ENCODE data around the gene ACTL8. TPM values are rescaled to one million over a fixed set of nuclear protein-coding genes. Genes with fewer than 3 reads are reported as not detected.

Gene ACTL8
- polyA plus RNA-seq, 1 experiment: not detected

DNA sequence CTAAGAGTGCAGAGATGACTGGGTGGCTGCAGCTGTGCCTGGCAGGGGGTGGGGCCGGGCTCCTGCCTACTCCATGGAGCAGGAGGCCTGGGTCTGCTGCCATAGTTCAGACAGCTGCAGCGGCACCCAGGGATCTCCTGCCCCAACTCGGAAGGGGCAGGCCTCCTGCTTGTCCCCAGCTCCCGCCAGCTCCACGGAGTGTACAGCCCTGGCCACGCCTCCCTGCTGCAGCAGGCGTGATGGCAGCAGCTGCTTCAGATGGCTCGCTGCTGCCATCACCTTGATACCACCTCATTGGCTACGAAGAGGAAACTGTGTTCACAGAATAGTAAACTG, 35.9 kb downstream of the ACTL8 start:
- ChIA-PET CTCF (no interaction called here), POLR2A (no interaction called here)
- TF ChIP-seq, protein P1, sequence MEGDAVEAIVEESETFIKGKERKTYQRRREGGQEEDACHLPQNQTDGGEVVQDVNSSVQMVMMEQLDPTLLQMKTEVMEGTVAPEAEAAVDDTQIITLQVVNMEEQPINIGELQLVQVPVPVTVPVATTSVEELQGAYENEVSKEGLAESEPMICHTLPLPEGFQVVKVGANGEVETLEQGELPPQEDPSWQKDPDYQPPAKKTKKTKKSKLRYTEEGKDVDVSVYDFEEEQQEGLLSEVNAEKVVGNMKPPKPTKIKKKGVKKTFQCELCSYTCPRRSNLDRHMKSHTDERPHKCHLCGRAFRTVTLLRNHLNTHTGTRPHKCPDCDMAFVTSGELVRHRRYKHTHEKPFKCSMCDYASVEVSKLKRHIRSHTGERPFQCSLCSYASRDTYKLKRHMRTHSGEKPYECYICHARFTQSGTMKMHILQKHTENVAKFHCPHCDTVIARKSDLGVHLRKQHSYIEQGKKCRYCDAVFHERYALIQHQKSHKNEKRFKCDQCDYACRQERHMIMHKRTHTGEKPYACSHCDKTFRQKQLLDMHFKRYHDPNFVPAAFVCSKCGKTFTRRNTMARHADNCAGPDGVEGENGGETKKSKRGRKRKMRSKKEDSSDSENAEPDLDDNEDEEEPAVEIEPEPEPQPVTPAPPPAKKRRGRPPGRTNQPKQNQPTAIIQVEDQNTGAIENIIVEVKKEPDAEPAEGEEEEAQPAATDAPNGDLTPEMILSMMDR (IDR thresholded peaks at IDR 0.05; ENCODE audit: low read depth, low read length): no peak
- H3K27me3 ChIP-seq (ENCODE audit: control insufficient read depth, insufficient read depth, low read length): peaks cover 11% of the 10 kb centered on the region
- H3K27ac ChIP-seq (ENCODE audit: low read depth, low read length): no peak overlapping the region
- no peak overlapping the region for H3K4me3 ChIP-seq (ENCODE audit: low read depth, low read length)
- no peaks in the 10 kb centered on the region; the same call in 1 of the 2 replicates for H3K9me3 ChIP-seq (ENCODE audit: control insufficient read depth, insufficient read depth, low read length)
- DNase-seq (ENCODE audit: low read depth, low spot score): no peak

DNA sequence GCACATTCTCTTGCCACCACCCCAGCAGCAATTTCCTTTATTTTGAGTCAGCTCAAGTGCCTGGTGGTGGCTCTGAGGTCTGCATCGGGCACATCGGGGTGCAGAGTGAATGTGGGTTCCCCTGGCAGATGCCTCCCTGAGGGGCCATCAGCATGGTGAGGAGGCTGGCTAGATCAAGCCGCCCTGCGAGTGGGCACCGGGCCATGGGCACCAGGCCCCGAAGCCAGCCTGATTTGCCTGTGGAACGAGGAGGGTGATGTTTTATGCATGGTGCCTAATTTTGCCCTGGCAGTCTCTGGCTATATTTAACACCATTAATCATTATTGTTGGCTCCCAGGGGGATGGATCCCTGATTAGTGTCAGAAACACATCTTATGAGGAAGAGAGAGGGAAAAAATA, 36.3 kb downstream of the ACTL8 start:
- POLR2A ChIA-PET: no interaction called here
- no peak overlapping the region for H3K4me3 ChIP-seq (ENCODE audit: low read depth, low read length)
- CTCF ChIA-PET: no interaction called here
- no peak overlapping the region for H3K27ac ChIP-seq (ENCODE audit: low read depth, low read length)
- DNase-seq (ENCODE audit: low read depth, low spot score): no peak
- TF ChIP-seq, protein P1 (IDR thresholded peaks at IDR 0.05; ENCODE audit: low read depth, low read length): no peak
- H3K9me3 ChIP-seq (ENCODE audit: control insufficient read depth, insufficient read depth, low read length): no peaks in the 10 kb centered on the region; the same call in 1 of the 2 replicates
- H3K27me3 ChIP-seq (ENCODE audit: control insufficient read depth, insufficient read depth, low read length): peaks cover 12% of the 10 kb centered on the region

DNA sequence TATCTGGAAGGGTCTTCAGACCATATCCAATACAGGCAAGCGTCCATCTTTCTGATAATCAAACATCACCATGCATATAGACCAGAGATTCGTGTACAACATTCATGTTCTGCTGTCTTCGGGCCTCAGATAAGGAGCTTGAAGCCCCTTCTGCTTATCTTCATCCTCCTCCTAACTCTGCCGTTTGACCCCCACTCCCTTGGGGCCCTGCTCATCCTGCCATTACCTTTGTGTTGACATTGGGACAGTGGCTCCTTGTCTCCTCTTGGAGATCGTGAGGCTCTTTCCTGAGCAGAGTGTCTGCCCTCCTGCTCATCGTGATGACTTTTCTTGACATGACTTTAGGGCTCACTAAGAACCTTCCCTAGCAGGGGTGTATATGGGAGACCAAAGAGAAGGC, 37.3 kb downstream of the ACTL8 start:
- CTCF ChIA-PET: no interaction called here
- Histone ChIP-seq H3K27me3 (ENCODE audit: control insufficient read depth, insufficient read depth, low read length) (peaks cover 14% of the 10 kb centered on the region), H3K4me3 (ENCODE audit: low read depth, low read length) (no peak overlapping the region), H3K27ac (ENCODE audit: low read depth, low read length) (no peak overlapping the region), H3K9me3 (ENCODE audit: control insufficient read depth, insufficient read depth, low read length) (no peaks in the 10 kb centered on the region; the same call in 1 of the 2 replicates)
- DNase-seq (ENCODE audit: low read depth, low spot score): no peak
- POLR2A ChIA-PET: no interaction called here
- TF ChIP-seq, protein P1 (IDR thresholded peaks at IDR 0.05; ENCODE audit: low read depth, low read length): no peak

DNA sequence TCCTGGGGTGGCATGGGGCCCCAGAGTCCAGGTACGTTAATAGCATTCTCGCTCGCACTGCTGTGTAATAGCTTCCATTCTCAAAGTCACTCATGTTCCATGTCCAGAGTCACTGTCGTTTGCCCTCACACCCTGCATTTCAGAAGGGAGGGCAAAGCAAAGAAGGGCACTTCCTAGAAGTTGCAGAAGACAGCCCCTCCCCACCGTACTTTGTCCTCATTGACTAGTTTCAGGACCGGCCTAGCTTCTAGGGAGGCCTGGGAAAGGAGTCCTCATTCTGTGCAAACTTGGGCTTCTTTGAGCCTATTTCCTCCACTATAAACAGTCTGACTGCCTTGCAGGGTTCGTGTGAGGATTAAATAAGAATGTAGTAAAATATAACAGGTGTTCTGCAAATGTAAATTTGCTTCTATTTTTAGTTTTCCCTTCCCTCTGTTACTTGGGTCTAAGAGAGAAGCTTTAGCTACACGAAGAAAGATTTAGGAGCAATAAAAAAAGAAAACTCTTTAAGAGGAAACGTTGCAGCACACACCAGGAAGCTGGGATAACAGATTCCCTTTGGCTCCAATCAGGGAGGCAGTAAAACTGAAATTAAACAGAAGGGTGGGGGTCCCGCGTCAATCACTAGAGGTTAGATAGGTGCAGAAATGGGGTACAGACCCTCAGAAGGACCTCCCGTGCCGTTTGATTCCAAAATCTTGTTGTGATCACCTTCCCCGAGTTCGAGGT, 40.1 kb downstream of the ACTL8 start:
- TF ChIP-seq, protein P1 (IDR thresholded peaks at IDR 0.05; ENCODE audit: low read depth, low read length): no peak
- H3K27me3 ChIP-seq (ENCODE audit: control insufficient read depth, insufficient read depth, low read length): peaks cover 10% of the 10 kb centered on the region
- CTCF ChIA-PET: no interaction called here
- H3K4me3 ChIP-seq (ENCODE audit: low read depth, low read length): no peak overlapping the region
- no peak overlapping the region for H3K27ac ChIP-seq (ENCODE audit: low read depth, low read length)
- POLR2A ChIA-PET: interaction anchor here (0.6 kb wide), 1 partner anchor 45 kb away, joined by 3 read pairs; no protein-coding TSS in a partner anchor
- no peaks in the 10 kb centered on the region; the same call in 1 of the 2 replicates for H3K9me3 ChIP-seq (ENCODE audit: control insufficient read depth, insufficient read depth, low read length)
- DNase-seq (ENCODE audit: low read depth, low spot score): no peak

DNA sequence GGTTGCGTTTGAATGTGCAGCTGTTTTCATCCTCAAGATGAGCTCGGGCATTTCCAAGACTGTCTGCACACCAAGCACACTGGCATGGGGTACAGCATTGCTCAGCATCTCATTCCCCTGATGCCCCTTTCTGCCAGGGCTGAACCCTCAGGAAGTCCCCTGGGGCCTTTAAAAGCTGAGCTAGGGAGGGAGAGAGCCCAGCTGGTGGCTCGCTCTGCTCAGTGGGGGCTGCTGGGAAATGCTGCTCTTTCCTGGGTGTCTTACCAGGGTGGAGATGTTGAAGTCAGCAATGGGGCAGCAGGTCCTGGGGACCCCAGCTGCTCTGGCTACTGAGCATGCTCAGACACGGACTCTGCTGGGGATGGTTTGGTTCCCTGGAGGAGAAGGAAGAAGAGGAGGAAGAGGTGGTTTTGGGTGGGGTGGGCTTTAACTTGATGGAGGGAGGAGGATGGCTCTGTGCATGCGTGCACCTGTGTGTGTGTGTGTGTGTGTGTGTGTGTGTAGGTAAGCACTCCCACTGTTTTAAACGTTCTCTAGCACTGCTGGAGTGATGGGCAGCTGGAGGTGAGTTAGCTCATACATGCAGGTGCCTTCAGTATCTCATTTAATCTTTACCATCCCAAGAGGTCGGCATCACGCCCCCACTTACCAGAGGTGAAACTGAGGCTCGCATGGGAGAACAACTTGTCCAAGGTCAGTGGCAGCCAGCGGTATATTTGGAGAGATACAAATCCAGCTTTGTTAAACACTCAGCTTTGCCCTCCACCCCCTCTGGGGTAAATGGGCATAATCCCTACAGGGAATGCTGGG, 40.9 kb downstream of the ACTL8 start:
- TF ChIP-seq, protein P1 (IDR thresholded peaks at IDR 0.05; ENCODE audit: low read depth, low read length): no peak

More for the DNA sequence above, 40.9 kb downstream of the ACTL8 start:
- Histone ChIP-seq H3K27me3 (ENCODE audit: control insufficient read depth, insufficient read depth, low read length) (peaks cover 10% of the 10 kb centered on the region), H3K4me3 (ENCODE audit: low read depth, low read length) (no peak overlapping the region), H3K9me3 (ENCODE audit: control insufficient read depth, insufficient read depth, low read length) (no peaks in the 10 kb centered on the region; the same call in 1 of the 2 replicates), H3K27ac (ENCODE audit: low read depth, low read length) (no peak overlapping the region)
- CTCF ChIA-PET: no interaction called here
- no peak for DNase-seq (ENCODE audit: low read depth, low spot score)
- POLR2A ChIA-PET: no interaction called here
